Body of pancreas (tissue), 4 donors: Measurements from ENCODE around the gene ZFAND3. TPM values are rescaled to one million over a fixed set of nuclear protein-coding genes. Genes with fewer than 3 reads are reported as not detected.

Source experiments
- ATAC-seq: fragments of 150-250 bp; one replicate; pipeline ENCODE4 v1.9.1; 2016
- DNase-seq, 4 donors: peaks; one replicate each; pipeline ENCODE4 v3.0.0-alpha.2; 2019
- H3K27ac ChIP-seq, 4 donors: fragments of 200-600 bp; sonication (generic); 1 replicate in 3 of 4; 2 replicates in 1 of 4; pipeline versions ENCODE4 v1.5.1 to v1.6.1; 2016 to 2019; ENCODE audit warnings: mild to moderate bottlenecking in 1 of 4, mixed read lengths in 1 of 4, moderate library complexity in 1 of 4
- H3K27me3 ChIP-seq, 2 donors: fragments of 200-600 bp; sonication (generic); one replicate each; pipeline ENCODE4 v1.6.0; 2016; ENCODE audit warnings: mild to moderate bottlenecking in 1 of 2
- H3K36me3 ChIP-seq, 2 donors: fragments of 200-600 bp; sonication (generic); replicated peaks in 1 of 2; 2 replicates each; pipeline ENCODE4 v1.5.1; 2016; ENCODE audit warnings: low read depth in 2 of 2; ENCODE audit not compliant: insufficient read depth in 1 of 2
- H3K4me1 ChIP-seq: fragments of 200-600 bp; sonication (generic); one replicate; pipeline ENCODE4 v1.6.0; 2016
- H3K4me3 ChIP-seq, 2 donors: fragments of 200-600 bp; sonication (generic); 1 replicate in 1 of 2; 2 replicates in 1 of 2; pipeline ENCODE4 v1.5.1; 2016 to 2019
- H3K9me3 ChIP-seq, 3 donors: fragments of 200-600 bp; sonication (generic); 1 replicate in 2 of 3; 2 replicates in 1 of 3; pipeline ENCODE4 v1.5.1; 2016
- CTCF ChIP-seq, 7 experiments: fragments of 450-650 bp in 4 of 7; fragments of 200-600 bp in 3 of 7; sonication (generic) in 3 of 7; IDR thresholded peaks; one replicate each; pipeline ENCODE4 v1.5.1; 2016 to 2019; ENCODE audit warnings: antibody characterized with exemption in 7 of 7
- POLR2A ChIP-seq, 3 donors: fragments of 450-650 bp; IDR thresholded peaks; one replicate each; pipeline ENCODE4 v1.6.1; 2016; ENCODE audit warnings: antibody characterized with exemption in 3 of 3, mild to moderate bottlenecking in 2 of 3
- WGBS, 2 donors: methylation state at CpG; one replicate each; pipeline ENCODE4 v1.1.5; 2017; 5-methylcytosine and 5-hydroxymethylcytosine counted together
- intact Hi-C: fragments of 100-400 bp; cut with DNase I; formaldehyde crosslinking; loops from one replicate; pipeline ENCODE4 v1.15.1; 2023
- total RNA-seq, 2 donors: library from RNA; depleted of rRNA; stranded (reverse); fragments of >200 nt; gene quantifications; one replicate each; pipeline ENCODE4 v1.1.0, GENCODE V29; 2016

The ZFAND3 gene
- total RNA-seq, 2 donors from 2014 or later = 20.8 to 27.0 TPM

GRCh38 chr6:37851997-37852524, 32.5 kb downstream of the ZFAND3 start:
- H3K27ac ChIP-seq = no peak overlapping the region
- TF ChIP-seq CTCF (IDR thresholded peaks at IDR 0.05) = no peak
- no peak for TF ChIP-seq POLR2A (IDR thresholded peaks at IDR 0.05)
- no peaks in the 10 kb centered on the region for H3K9me3 ChIP-seq
- no peaks in the 10 kb centered on the region for H3K27me3 ChIP-seq
- H3K4me3 ChIP-seq = no peak overlapping the region
- no peak for DNase-seq
- intact Hi-C loops = no loop called here
- no peak for ATAC-seq
- no peaks in the 10 kb centered on the region for H3K36me3 ChIP-seq
- 75 to 77% methylated on average over 1 of the region's 1 CpG for WGBS, 2 donors
- peaks cover 41% of the 10 kb centered on the region for H3K4me1 ChIP-seq

DNA sequence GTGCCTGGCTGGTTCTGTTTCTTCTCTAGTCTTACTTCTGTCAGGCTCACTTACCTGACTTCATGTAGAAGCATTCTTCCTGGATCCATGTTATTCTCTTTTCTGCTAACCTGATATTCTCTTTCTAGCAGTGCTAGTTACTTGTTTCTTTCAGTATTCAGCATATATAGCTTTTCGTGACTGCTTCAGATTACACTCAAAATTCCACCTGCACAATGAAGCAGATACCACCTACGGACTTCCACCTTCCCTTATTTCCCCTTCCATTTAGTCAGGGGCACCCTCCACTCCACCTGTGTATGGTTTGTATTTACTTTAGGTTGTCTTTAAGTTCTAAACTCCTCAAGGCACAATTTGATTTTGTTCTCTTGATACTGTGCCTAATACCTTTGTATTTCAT, 36.8 kb downstream of the ZFAND3 start:
- no peaks in the 10 kb centered on the region for H3K36me3 ChIP-seq
- H3K27me3 ChIP-seq = no peaks in the 10 kb centered on the region
- intact Hi-C loops = no loop called here
- no peak for ATAC-seq
- peaks cover 28% of the 10 kb centered on the region for H3K4me1 ChIP-seq
- no peak overlapping the region for H3K27ac ChIP-seq
- no peak for TF ChIP-seq POLR2A (IDR thresholded peaks at IDR 0.05)
- no peak for TF ChIP-seq CTCF (IDR thresholded peaks at IDR 0.05)
- 87 to 94% methylated on average over 2 of the region's 2 CpGs for WGBS, 2 donors
- no peak for DNase-seq
- H3K9me3 ChIP-seq = no peaks in the 10 kb centered on the region
- H3K4me3 ChIP-seq = no peak overlapping the region

GRCh38 chr6:37858363-37858762, 38.8 kb downstream of the ZFAND3 start:
- H3K36me3 ChIP-seq = no peaks in the 10 kb centered on the region
- no peak overlapping the region for H3K4me3 ChIP-seq
- H3K27me3 ChIP-seq = no peaks in the 10 kb centered on the region
- H3K27ac ChIP-seq = no peak overlapping the region
- H3K9me3 ChIP-seq = no peaks in the 10 kb centered on the region
- 71 to 76% methylated on average over 3 of the region's 3 CpGs for WGBS, 2 donors
- intact Hi-C loops = no loop called here
- no peak for ATAC-seq
- TF ChIP-seq CTCF (IDR thresholded peaks at IDR 0.05) (no peak), POLR2A (IDR thresholded peaks at IDR 0.05) (no peak)
- peaks cover 22% of the 10 kb centered on the region for H3K4me1 ChIP-seq
- no peak for DNase-seq

DNA sequence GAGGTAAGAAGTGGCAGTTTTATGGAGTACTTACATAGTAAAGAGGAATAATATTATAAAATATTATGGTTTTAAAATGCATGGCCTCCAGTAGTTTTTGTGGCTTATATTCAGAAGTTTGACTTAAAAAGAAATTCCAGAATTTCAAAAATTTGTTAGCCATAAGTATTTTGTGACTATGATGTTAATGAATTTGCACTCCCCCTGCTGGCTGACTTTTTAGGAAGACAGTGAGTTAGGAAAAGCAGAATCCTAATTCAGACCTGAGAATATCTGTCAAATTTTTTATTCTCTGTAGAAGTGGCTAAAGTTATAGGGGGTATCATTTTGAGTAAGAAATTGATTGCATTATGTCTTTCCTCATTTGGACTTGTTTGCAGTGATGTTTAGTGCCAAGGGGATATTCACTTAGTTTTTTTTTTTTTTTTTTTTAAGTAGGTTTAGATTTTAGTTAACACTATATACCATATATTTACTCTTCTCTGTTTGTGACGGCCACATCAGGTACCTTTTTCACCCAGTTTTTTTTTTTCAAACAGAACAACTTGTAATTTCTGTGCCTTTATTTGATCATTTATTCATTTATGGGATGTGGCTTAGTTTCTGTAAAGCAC, 40.8 kb downstream of the ZFAND3 start:
- DNase-seq (peak in 3 of 4 donors; percentile 31 to 47 (median 41)), ATAC-seq (no peak)
- Histone ChIP-seq H3K9me3 (no peaks in the 10 kb centered on the region), H3K27me3 (no peaks in the 10 kb centered on the region), H3K36me3 (no peaks in the 10 kb centered on the region), H3K4me1 (peaks cover 22% of the 10 kb centered on the region), H3K4me3 (no peak overlapping the region), H3K27ac (no peak overlapping the region)
- TF ChIP-seq POLR2A (IDR thresholded peaks at IDR 0.05) (no peak), CTCF (IDR thresholded peaks at IDR 0.05) (peak in 6 of 7 experiments; percentile 37 to 53 (median 49))
- intact Hi-C loops = no loop called here
- 50 to 62% methylated on average over 1 of the region's 1 CpG for WGBS, 2 donors

DNA sequence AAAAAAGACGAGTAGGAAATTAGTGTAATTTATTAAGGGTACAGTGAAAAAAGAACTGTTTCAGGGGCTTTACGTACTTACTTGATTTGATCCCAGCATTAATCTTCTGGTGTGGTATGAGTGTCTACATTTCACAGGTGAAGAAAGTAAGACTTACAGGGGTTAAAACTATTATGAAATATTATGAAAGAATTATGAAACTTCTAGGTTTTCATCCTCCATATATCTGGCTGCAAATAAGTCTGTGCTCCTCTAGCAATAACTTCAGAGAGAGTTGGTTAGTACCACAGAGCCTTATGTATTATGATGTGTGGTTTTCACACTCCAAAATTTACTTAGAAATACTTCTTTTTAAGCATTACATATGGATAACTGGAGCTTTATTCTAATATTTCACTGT, 41.9 kb downstream of the ZFAND3 start:
- no peaks in the 10 kb centered on the region for H3K36me3 ChIP-seq
- peaks cover 26% of the 10 kb centered on the region for H3K4me1 ChIP-seq
- H3K27me3 ChIP-seq = no peaks in the 10 kb centered on the region
- intact Hi-C loops = no loop called here
- no peak for TF ChIP-seq POLR2A (IDR thresholded peaks at IDR 0.05)
- TF ChIP-seq CTCF (IDR thresholded peaks at IDR 0.05) = no peak
- H3K27ac ChIP-seq = no peak overlapping the region
- ATAC-seq = no peak
- DNase-seq = no peak
- 67 to 69% methylated on average over 2 of the region's 2 CpGs for WGBS, 2 donors
- H3K4me3 ChIP-seq = no peak overlapping the region
- H3K9me3 ChIP-seq = no peaks in the 10 kb centered on the region
